Gastrocnemius medialis (tissue), 4 donors: ENCODE results near the gene KRTAP12-1. TPM values are rescaled to one million over a fixed set of nuclear protein-coding genes. Genes with fewer than 3 reads are reported as not detected.

ENCODE experiments used
- ATAC-seq, 2 donors: fragments of 150-250 bp; one replicate each; pipeline ENCODE4 v1.9.1; 2016
- DNase-seq, 2 donors: peaks; one replicate each; pipeline ENCODE4 v3.0.0-alpha.2; 2019
- H3K27ac ChIP-seq, 4 donors: fragments of 200-600 bp; sonication (generic); 1 replicate in 1 of 4; 2 replicates in 3 of 4; pipeline ENCODE4 v1.5.1; 2016 to 2018; ENCODE audit warnings: mild to moderate bottlenecking in 2 of 4, moderate library complexity in 1 of 4
- H3K27me3 ChIP-seq, 3 donors: fragments of 200-600 bp; sonication (generic) in 2 of 3; 1 replicate in 1 of 3; 2 replicates in 2 of 3; pipeline versions ENCODE4 v1.5.1 to v1.6.0; 2016 to 2019; ENCODE audit warnings: mild to moderate bottlenecking in 1 of 3, moderate library complexity in 1 of 3
- H3K36me3 ChIP-seq, 2 donors: fragments of 200-600 bp; sonication (generic) in 1 of 2; one replicate each; pipeline ENCODE4 v1.5.1; 2017 to 2018
- H3K4me1 ChIP-seq, 2 donors: fragments of 200-600 bp; sonication (generic) in 1 of 2; one replicate each; pipeline ENCODE4 v1.5.1; 2016 to 2017; ENCODE audit warnings: mild to moderate bottlenecking in 2 of 2
- H3K4me3 ChIP-seq, 4 donors: fragments of 200-600 bp; sonication (generic) in 3 of 4; 1 replicate in 1 of 4; 2 replicates in 3 of 4; pipeline ENCODE4 v1.5.1; 2016 to 2019; ENCODE audit warnings: mild to moderate bottlenecking in 2 of 4
- H3K9me3 ChIP-seq, 3 donors: fragments of 200-600 bp; sonication (generic) in 2 of 3; 1 replicate in 1 of 3; 2 replicates in 2 of 3; pipeline ENCODE4 v1.5.1; 2016 to 2019
- CTCF ChIP-seq, 5 experiments: fragments of 450-650 bp in 3 of 5; fragments of 200-600 bp in 2 of 5; sonication (generic) in 2 of 5; IDR thresholded peaks in 4 of 5; conservative IDR thresholded peaks in 1 of 5; 1 replicate in 4 of 5; 2 replicates in 1 of 5; pipeline ENCODE4 v1.5.1; 2016 to 2019; ENCODE audit warnings: antibody characterized with exemption in 5 of 5, mild to moderate bottlenecking in 3 of 5, moderate library complexity in 3 of 5
- POLR2A ChIP-seq, 2 donors: fragments of 450-650 bp; IDR thresholded peaks; one replicate each; pipeline ENCODE4 v1.6.1; 2017; ENCODE audit warnings: antibody characterized with exemption in 2 of 2, mild to moderate bottlenecking in 2 of 2, moderate library complexity in 2 of 2
- in situ Hi-C, 4 donors: fragments of 200-750 bp; cut with MboI; loops; one replicate each; pipeline versions ENCODE4 v1.15.0 to v1.8.0; 2017; ENCODE audit warnings: low sequenced_read_pairs in 4 of 4
- intact Hi-C: fragments of 100-400 bp; cut with DNase I; formaldehyde crosslinking; loops from one replicate; pipeline ENCODE4 v1.15.1; 2023; ENCODE audit warnings: low total_unique reads
- total RNA-seq, 4 donors: library from RNA; depleted of rRNA; stranded (reverse); fragments of >200 nt; gene quantifications; one replicate each; pipeline versions ENCODE4 v1.1.0 to v1.2.3, GENCODE V29; 2016

KRTAP12-1 gene
- total RNA-seq, 4 donors from 2014 or later = not detected

- Histone ChIP-seq H3K4me1 (no peaks in the 10 kb centered on the region), H3K4me3 (no peak overlapping the region), H3K9me3 (no peaks in the 10 kb centered on the region), H3K36me3 (no peaks in the 10 kb centered on the region), H3K27me3 (peaks cover 23 to 39% (median 31%) of the 10 kb centered on the region in 3 donors), H3K27ac (no peak overlapping the region)
- in situ Hi-C loops = no loop called here
- ATAC-seq = no peak
- intact Hi-C loops = no loop called here
- no peak for TF ChIP-seq POLR2A (IDR thresholded peaks at IDR 0.05)
- no peak for TF ChIP-seq CTCF (IDR thresholded peaks at IDR 0.05 in 4 of 5, conservative IDR thresholded peaks at IDR 0.05 in 1 of 5)
- no peak for DNase-seq
Measured at GRCh38 chr21:44728716-44729115, 46.8 kb upstream of the KRTAP12-1 start.

DNA sequence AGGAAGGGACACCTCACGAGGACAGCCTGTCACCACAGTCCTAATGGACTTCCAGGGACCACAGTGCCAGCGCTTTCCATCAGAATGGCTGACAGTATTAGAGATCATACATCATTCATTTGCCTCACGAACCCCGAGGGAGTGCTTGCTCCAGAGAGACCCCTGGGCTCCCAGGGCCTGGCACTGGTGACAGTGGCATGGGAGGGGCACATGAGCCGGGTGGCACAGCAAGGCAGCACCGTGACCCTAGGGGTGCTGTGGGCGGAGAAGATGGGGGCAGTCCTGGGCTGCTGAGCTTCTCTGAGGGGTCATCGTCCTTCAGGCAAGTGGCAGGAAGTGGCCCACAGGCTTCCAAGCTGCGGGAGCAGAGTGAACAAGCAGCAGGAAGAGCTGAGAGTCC lies 45.8 kb upstream of the KRTAP12-1 start:
- Histone ChIP-seq H3K27me3 (peaks cover 32 to 46% (median 41%) of the 10 kb centered on the region in 3 donors), H3K4me3 (no peak overlapping the region), H3K36me3 (no peaks in the 10 kb centered on the region), H3K9me3 (no peaks in the 10 kb centered on the region), H3K4me1 (no peaks in the 10 kb centered on the region), H3K27ac (no peak overlapping the region)
- ATAC-seq (no peak), DNase-seq (no peak)
- in situ Hi-C loops (no loop called here), intact Hi-C loops (no loop called here)
- TF ChIP-seq CTCF (IDR thresholded peaks at IDR 0.05 in 4 of 5, conservative IDR thresholded peaks at IDR 0.05 in 1 of 5) (no peak), POLR2A (IDR thresholded peaks at IDR 0.05) (no peak)

DNA sequence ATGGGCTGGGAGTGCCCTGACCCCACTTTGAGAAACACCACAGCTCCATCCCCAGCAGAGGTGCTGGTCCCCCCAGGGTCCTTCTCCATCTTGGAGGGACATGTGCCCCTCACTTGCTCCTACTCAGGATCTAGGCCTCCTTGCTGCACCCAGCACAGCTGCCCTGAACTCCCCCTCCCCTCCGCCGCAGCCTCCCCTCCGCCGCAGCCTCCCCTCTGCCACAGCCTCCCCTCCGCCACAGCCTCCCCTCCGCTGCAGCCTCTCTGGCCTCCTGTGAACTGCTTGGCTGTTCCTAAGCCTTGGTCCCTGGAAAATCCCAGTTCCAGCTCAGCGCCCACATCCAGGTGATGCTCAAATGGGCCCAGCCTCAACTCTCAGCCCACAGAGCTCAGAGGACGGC lies 45.4 kb upstream of the KRTAP12-1 start:
- no peak for TF ChIP-seq CTCF (IDR thresholded peaks at IDR 0.05 in 4 of 5, conservative IDR thresholded peaks at IDR 0.05 in 1 of 5)
- TF ChIP-seq POLR2A (IDR thresholded peaks at IDR 0.05) = no peak
- Histone ChIP-seq H3K4me3 (no peak overlapping the region), H3K27ac (no peak overlapping the region), H3K9me3 (no peaks in the 10 kb centered on the region), H3K4me1 (no peaks in the 10 kb centered on the region), H3K36me3 (no peaks in the 10 kb centered on the region), H3K27me3 (peaks cover 36 to 46% (median 45%) of the 10 kb centered on the region in 3 donors)
- intact Hi-C loops (no loop called here), in situ Hi-C loops (no loop called here)
- ATAC-seq (no peak), DNase-seq (no peak)

DNA sequence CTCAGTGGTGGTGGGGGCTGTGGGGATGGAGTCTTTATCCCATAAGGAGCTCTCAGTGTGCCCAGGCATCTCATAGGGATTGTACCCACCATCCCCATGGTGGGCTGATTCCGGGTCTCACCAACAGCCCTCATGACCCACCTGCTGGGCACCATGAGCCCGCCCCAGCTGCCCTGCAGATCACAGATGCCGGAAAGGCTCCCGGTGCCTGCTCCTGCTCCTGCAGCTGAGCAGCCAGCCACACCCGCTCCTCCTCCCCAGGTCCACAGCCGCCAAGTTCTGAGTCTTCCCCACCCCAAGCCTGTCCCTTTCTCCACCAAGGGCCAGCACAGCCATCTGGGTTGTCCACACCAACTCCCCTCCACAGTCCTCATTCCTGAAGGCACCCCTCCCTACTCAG lies 44.9 kb upstream of the KRTAP12-1 start:
- TF ChIP-seq POLR2A (IDR thresholded peaks at IDR 0.05) = no peak
- TF ChIP-seq CTCF (IDR thresholded peaks at IDR 0.05 in 4 of 5, conservative IDR thresholded peaks at IDR 0.05 in 1 of 5) = no peak
- ATAC-seq = no peak
- H3K27me3 ChIP-seq = peaks cover 36 to 46% (median 45%) of the 10 kb centered on the region in 3 donors

GRCh38 chr21:44724926-44725325 lies 43.0 kb upstream of the KRTAP12-1 start:
- H3K27ac ChIP-seq = no peak overlapping the region
- in situ Hi-C loops (no loop called here), intact Hi-C loops (no loop called here)
- no peak for DNase-seq
- no peak for TF ChIP-seq POLR2A (IDR thresholded peaks at IDR 0.05)
- no peak for TF ChIP-seq CTCF (IDR thresholded peaks at IDR 0.05 in 4 of 5, conservative IDR thresholded peaks at IDR 0.05 in 1 of 5)
- H3K36me3 ChIP-seq = no peaks in the 10 kb centered on the region
- ATAC-seq = no peak
- H3K4me3 ChIP-seq = no peak overlapping the region
- H3K27me3 ChIP-seq = peaks cover 35 to 60% (median 50%) of the 10 kb centered on the region in 3 donors
- no peaks in the 10 kb centered on the region for H3K4me1 ChIP-seq
- no peaks in the 10 kb centered on the region for H3K9me3 ChIP-seq

More for the DNA sequence above, 44.9 kb upstream of the KRTAP12-1 start:
- Histone ChIP-seq H3K36me3 (no peaks in the 10 kb centered on the region), H3K4me1 (no peaks in the 10 kb centered on the region), H3K27ac (no peak overlapping the region), H3K4me3 (no peak overlapping the region), H3K9me3 (no peaks in the 10 kb centered on the region)
- in situ Hi-C loops (no loop called here), intact Hi-C loops (no loop called here)
- DNase-seq = no peak
